ENCODE measurements around the gene STK39.

DNA sequence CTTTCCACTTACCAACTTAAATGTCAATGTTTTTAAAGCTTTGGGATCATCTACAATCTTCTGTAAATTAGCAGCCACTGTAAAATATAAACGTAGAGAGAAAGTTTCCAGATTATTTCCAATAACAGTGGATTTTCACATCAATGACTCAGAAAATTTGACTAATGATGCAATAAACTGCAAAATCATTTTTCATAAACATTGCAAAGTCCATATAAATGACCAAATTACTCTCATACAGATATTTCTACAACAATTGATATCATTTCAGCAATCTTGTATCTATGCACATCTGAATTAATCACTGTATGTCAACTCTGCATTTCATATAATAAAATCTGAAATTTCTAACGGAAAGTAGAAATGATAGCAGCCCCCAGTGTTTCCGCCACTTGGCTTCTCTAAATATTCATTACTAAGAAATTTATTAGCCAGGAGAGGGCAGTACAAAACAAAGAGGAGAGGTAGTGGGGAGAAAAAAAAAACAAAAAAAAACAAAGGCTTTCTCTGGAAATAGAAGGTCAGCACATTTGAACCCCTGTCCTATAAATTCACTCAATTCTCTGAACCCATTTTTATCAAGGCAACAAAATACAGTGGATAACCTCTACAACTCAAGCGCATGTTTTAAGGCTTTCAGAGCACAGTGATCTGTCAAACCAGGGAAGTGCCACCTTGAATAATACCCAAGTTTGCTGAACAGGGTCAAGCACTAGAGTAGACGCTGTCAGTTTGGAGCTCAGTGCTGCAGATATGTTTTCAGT lies 282.6 kb downstream of the STK39 start:
- TF ChIP-seq, protein P1, sequence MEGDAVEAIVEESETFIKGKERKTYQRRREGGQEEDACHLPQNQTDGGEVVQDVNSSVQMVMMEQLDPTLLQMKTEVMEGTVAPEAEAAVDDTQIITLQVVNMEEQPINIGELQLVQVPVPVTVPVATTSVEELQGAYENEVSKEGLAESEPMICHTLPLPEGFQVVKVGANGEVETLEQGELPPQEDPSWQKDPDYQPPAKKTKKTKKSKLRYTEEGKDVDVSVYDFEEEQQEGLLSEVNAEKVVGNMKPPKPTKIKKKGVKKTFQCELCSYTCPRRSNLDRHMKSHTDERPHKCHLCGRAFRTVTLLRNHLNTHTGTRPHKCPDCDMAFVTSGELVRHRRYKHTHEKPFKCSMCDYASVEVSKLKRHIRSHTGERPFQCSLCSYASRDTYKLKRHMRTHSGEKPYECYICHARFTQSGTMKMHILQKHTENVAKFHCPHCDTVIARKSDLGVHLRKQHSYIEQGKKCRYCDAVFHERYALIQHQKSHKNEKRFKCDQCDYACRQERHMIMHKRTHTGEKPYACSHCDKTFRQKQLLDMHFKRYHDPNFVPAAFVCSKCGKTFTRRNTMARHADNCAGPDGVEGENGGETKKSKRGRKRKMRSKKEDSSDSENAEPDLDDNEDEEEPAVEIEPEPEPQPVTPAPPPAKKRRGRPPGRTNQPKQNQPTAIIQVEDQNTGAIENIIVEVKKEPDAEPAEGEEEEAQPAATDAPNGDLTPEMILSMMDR (IDR thresholded peaks at IDR 0.05; ENCODE audit: low read depth, low read length, poor library complexity, severe bottlenecking), result peak; percentile 33
- TF ChIP-seq EZH2phosphoT487 (IDR thresholded peaks at IDR 0.05; ENCODE audit: borderline replicate concordance, low read length), result no peak
